RKO (cell line): ENCODE results near the gene MPPED2.

Experiments used
- DNase-seq: peaks from one replicate; pipeline ENCODE4 v3.0.0-alpha.2; 2016; ENCODE audit warnings: low spot score

MPPED2 gene

DNA sequence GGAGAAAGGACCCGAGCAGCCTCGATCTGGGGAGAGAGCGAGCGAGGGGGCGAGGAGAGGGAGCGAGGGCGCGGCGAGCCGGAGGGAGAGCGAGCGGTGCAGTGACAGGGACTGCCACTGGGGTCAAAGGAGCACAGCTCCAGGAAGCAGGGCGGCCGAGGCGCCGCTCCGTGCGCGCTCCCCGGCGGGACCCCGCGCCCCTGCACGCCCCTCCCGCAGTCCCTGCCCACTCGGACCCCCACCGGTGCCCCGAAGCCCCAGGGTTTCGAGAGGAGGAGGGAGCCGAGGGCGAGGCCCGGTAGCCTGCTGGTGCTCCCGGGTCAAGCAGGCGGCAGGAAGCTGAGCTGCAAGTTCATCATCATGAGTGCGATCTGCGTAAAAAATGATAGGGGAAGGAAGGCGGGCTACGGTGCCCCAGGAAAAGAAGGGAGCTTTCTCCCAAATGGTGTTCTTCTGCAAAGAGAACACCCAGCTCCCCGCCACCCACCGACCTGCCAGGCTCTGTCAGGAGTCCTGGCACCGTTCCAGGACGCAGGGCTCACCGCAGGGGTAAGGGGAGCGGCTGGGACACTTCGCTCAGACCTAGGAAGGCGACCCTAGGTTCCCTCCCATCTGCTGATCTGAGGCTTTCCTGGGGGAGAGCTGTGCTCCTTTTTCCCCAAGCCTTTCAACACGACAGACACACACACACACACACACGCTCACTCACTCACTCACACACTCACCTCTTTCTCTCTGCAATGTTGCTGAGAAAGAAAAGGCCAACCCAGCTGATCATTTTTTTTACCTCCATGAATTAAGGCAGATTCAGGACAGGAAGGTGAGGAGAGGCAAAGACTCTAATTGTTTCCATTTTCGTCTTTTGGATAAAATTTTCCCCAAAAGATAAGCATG, at the start of gene MPPED2:
Gene MPPED2, minus strand, starts transcription at position 103 of the 894 bp plus-strand sequence. CDS start 5,980 bp downstream, outside the sequence.
- DNase-seq = no peak

- DNase-seq = no peak
Observed at GRCh38 chr11:30635401-30635989, 49.3 kb upstream of the MPPED2 start.

- no peak for DNase-seq
Observed at GRCh38 chr11:30631148-30631547, 45.0 kb upstream of the MPPED2 start.

DNA sequence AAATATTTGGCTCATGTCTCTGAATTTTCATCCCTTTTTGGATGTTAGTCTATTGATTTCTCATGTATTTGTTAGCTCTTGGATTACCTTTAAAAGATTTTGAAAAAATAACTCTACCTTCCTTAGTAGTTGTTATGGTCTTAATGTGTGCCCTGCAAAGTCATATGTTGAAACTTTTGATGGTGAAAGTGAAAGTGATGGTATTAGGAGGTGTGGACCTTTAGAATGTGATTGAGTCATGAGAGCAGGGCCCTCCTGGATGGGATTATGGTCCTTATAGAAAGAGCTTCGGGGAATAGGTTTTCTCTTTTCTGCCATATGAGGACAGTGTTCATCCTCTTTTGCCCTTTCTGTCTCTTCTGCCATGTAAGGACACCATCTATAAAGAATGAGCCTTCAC, 33.6 kb upstream of the MPPED2 start:
- no peak for DNase-seq

DNA sequence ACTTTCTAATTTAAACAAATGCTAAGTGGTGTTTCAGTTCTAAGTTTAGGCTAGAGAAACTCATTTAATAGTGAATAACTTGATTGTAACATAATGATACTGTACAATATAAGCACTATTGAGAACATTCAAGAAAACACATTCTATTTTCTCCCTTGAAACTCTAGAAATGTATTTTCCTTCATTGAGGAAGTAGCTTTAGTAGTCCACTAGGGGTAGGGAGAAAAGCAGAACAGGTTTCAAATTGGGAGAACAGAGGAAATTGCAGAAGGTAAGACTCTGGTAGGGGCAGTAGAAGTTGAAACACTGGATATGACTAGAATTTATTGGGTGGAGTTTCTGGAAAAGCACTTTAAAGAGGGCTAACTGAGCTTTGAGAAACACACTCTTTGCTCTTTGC, 31.6 kb upstream of the MPPED2 start:
- DNase-seq = no peak

DNA sequence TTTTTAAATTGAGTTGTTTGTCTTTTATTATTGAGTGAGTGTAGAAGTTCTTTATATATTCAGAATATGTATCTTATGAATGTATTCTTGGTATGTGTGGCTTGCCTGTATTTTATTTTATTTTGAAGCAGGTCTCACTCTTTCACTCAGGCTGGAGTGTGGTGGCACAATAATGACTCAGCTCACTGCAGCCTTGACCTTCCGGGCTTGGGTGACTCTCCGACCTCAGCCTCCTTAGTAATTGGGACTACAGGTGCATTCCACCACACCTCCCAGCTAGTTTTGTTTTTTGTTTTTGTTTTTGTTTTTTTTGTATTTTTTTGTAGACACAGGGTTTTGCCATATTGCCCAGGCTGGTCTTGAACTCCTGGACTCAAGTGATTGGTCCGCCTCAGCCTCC, 24.5 kb upstream of the MPPED2 start:
- no peak for DNase-seq

GRCh38 chr11:30608534-30608933, 22.4 kb upstream of the MPPED2 start:
- DNase-seq = no peak

DNA sequence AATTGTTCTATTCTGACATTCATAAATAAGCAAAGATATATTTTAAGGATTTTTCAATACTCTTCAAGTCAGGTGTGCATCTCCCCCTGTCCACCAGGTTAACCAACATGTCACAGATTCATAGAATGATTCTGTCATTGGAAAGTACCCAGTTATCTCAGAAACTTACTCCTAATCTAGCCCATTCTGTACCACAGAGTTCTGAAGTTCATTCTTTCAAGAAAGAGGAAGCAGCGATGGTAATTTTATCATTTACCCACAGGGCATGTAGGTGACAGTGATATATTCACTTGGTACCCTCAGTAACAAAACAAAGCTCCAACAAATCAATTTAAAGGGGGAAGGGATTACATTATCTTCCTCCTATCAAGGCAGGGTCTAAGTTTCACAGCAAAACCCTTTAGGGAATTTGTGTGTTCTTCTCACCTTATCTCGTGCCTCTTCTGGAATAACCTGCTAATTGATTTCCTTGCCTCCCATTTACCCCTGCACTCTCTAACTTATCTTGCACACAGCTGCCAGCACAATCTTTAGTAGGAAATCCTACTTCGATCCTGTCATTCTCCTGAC, 19.0 kb upstream of the MPPED2 start:
- DNase-seq = no peak

DNA sequence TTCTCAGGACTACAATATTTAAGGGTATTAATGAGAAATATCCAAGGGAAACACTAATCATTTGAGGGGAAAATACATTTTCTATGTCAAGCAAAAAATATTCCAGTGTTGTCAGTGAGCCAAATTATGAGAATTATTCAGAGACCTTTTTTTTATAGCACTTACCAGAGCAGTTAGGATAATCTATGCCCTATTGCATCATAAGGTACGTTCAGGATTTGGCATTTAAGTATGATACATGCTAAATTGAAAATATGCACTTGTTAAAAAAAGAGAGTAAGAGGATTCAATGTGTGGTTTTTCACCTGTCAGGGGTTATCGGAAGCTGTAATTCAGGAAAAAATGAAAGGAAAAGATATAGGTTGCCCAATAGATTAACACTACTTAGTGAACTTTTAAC, 17.2 kb upstream of the MPPED2 start:
- no peak for DNase-seq

DNA sequence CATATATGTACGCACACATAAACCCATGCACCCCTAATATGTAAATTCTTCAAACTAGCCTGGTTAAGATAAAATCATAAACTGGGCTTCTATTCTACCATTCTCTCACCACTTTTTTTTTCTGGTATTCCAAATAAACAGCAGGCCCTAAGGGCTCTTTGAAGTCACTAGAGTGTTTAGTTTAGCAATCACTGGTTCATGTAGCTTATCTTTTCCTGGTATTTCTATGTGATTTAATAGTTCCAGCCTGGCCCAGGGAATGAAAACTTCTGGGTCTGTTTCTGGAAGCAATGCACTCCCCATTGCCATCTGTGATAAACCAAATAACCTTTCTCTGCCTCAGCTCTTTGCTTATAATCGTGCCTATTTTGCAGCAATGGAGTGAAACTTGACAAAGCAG, 10.7 kb upstream of the MPPED2 start:
- no peak for DNase-seq

DNA sequence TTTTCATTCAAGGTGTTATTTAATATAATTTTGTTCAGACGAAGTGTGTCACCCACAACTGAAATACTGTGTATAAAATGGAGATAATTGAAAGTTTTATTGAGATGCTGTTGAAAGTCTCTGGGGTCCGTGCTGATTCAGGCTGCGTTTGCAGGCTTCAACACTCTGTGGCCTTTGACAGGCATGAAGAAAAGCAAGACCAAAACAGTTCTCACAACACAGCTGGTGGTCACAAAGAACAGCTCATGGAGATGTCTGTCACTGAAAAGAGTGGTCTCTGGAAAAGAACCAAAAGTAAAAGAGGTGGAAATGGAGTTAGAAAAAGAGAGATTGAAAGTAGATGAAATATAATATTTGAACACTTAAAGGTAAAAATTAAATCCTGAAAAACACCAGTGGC, 9.8 kb upstream of the MPPED2 start:
- no peak for DNase-seq

GRCh38 chr11:30594646-30595411, 8.7 kb upstream of the MPPED2 start:
- no peak for DNase-seq

GRCh38 chr11:30587269-30587812, 1.2 kb upstream of the MPPED2 start:
- no peak for DNase-seq

- DNase-seq = no peak
Observed at GRCh38 chr11:30585892-30586250, 282 bp downstream of the MPPED2 start.

DNA sequence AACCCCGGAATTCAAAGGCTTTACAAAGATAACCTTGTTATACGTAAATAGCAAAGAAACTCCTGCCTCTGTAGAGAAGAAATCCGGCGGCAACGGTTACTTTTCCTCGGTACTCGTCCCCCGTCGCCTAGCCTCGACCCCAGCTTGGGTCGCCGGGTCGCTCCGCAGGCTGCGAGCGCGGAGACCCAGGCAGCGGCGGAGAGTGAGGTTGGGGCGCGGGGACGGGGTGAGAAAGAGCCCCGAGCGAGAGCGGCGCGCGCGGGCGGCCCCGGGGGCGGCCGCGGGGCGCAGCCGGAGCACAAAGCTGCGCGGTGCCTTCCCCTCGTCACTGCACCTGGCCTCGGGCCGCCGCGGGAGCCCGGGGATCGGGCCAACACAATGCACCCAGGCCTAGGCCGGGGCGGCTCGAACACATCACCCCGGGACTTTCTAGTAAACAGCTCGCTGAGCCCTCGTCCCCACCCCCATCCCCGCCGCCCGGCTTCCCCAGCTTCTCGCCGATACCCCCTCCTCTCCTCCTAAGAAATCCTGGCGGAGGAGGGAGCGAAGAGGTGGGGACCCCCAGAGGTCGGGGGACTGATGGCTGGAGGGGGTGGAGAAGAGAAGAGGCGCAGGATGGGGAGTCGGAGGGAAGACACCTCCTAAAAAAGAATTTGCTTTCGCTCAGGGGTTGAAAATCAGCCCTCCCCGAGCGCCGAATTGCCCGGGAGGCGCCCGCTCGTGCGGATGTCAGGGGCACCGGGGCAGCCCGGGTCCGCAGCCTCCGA, 845 bp downstream of the MPPED2 start:
- no peak for DNase-seq

DNA sequence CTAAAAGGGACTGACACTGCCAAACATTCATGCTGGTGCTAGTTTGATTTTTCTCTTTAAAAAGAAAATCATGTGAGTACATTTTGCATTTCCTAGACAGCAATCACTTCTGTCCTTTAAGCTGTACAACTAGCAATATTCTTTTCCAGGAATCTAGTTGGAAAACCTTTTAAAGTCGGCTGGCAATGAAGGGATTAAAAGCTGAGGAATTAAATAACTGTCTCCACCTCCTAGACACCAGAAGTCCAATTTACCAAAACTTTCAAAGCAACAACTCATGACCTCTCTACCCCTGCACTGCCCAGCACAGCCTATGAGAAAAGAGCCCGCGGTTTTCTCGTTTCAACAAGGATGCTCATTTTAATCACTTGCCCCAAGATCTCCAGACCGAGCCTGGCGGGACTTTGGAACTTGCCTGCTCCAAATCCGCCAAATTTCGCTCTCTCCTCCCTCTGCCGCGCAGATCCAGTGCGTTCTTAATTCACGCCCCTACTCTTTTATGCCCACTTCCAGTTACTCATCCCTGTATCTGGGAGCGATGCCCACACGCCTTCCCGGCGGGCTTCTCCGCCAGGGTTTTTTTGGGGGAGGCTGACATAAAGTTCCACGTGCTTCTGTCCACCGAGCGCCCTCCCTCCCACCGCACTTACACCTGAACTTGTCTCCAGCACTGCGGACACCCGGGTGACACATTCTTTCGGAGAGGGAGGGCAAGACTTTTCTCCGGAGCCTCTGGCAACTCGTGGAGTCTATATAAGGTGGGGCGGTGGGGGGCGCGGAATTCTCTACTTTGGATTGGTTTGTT, 2.5 kb downstream of the MPPED2 start:
- no peak for DNase-seq

GRCh38 chr11:30582726-30583125, 3.4 kb downstream of the MPPED2 start:
- DNase-seq = no peak

DNA sequence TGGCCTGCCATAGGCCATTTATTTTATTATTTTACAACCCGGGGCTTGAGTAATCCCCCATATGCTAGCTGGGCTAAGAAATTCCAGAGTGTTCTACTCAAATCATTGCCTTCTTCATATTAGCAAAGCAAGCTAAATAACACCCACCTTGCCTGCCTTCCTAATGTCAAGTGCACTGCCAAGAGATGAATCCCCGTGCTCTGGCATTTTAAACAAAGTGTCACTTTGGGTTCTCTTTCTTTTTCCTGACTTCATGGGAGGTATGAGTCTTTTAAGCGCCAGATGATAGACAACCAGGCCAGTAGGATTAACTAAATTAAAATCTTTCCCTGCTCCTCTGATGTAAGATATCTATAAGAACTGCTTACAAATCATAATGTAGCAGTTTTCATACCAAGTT, 4.5 kb downstream of the MPPED2 start:
- no peak for DNase-seq

GRCh38 chr11:30580573-30580972, 5.6 kb downstream of the MPPED2 start:
- DNase-seq = no peak

- DNase-seq = no peak
Observed at GRCh38 chr11:30579415-30580175, 6.6 kb downstream of the MPPED2 start.
